Small intestine (tissue), 7 donors: Measurements from ENCODE around the gene OLFML3. TPM values are rescaled to one million over a fixed set of nuclear protein-coding genes. Genes with fewer than 3 reads are reported as not detected.

ENCODE experiments used
- DNase-seq, 2 donors: peaks; one replicate each; pipeline versions ENCODE4 v3.0.0 to v3.0.0-alpha.2; 2013
- FAIRE-seq: peaks from 2 replicates; lab custom pipeline; 2012; peaks lifted over from hg19 to GRCh38; lab: Jason Lieb, UNC
- H3K27ac ChIP-seq, 3 donors: one replicate each; pipeline ENCODE4 v1.5.1; 2013; ENCODE audit warnings: low read length in 2 of 3, mild to moderate bottlenecking in 2 of 3, control low read depth in 1 of 3, inconsistent platforms in 1 of 3, low read depth in 1 of 3, moderate library complexity in 1 of 3
- H3K27me3 ChIP-seq, 3 donors: one replicate each; pipeline ENCODE4 v1.6.1; 2013; ENCODE audit warnings: low read length in 3 of 3, inconsistent platforms in 1 of 3; ENCODE audit not compliant: control insufficient read depth in 3 of 3, insufficient read depth in 3 of 3
- H3K36me3 ChIP-seq, 3 donors: one replicate each; pipeline ENCODE4 v1.6.1; 2013; ENCODE audit warnings: low read length in 3 of 3, inconsistent platforms in 1 of 3, low read depth in 1 of 3, mild to moderate bottlenecking in 1 of 3, moderate library complexity in 1 of 3; ENCODE audit not compliant: control insufficient read depth in 3 of 3, insufficient read depth in 2 of 3
- H3K4me1 ChIP-seq, 3 donors: one replicate each; pipeline ENCODE4 v1.6.1; 2013; ENCODE audit warnings: low read length in 2 of 3, inconsistent platforms in 1 of 3, low read depth in 1 of 3, mild to moderate bottlenecking in 1 of 3, moderate library complexity in 1 of 3; ENCODE audit not compliant: control insufficient read depth in 3 of 3, insufficient read depth in 2 of 3
- H3K4me3 ChIP-seq, 3 donors: one replicate each; pipeline ENCODE4 v1.5.1; 2013; ENCODE audit warnings: low read length in 3 of 3, control low read depth in 1 of 3, inconsistent platforms in 1 of 3, low read depth in 1 of 3, mild to moderate bottlenecking in 1 of 3, moderate library complexity in 1 of 3
- H3K9me3 ChIP-seq, 2 donors: one replicate each; pipeline ENCODE4 v1.6.1; 2013; ENCODE audit warnings: low read depth in 1 of 2, low read length in 1 of 2; ENCODE audit not compliant: control insufficient read depth in 2 of 2, insufficient read depth in 1 of 2
- WGBS, 3 donors: extraction: QIAGEN DNeasy Blood & Tissue Kit; methylation state at CpG; one replicate each; pipeline ENCODE4 v1.1.7; 2013; 5-methylcytosine and 5-hydroxymethylcytosine counted together
- polyA plus RNA-seq, 4 donors: library from polyadenylated mRNA; stranded (reverse) in 3 of 4; unstranded in 1 of 4; fragments of 200-250 nt in 3 of 4; fragments of 120-200 nt in 1 of 4; gene quantifications; one replicate each; pipeline versions ENCODE4 v1.2.1 to v1.2.3, GENCODE V29; 2013
- donor health status: healthy with polysubstance abuse.
- donor health status: control.
- donor health status: control.
- donor health status: Bipolar disorder and iron deficiency.
- donor health status: healthy.

Gene OLFML3
- polyA plus RNA-seq, 4 donors: 2.2 to 34.1 (median 12.5) TPM

GRCh38 chr1:113980110-113980509 is 836 bp downstream of the OLFML3 start:
- FAIRE-seq (no peak), DNase-seq (peak in 1 of 2 donors; percentile 59)
- Histone ChIP-seq H3K27me3 (no peaks in the 10 kb centered on the region), H3K4me3 (peak overlapping the region in 1 of 3 donors; percentile 39), H3K9me3 (no peaks in the 10 kb centered on the region), H3K36me3 (peaks cover 0 to 11% (median 2%) of the 10 kb centered on the region in 3 donors), H3K4me1 (peaks cover 0 to 42% (median 2%) of the 10 kb centered on the region in 3 donors), H3K27ac (peak overlapping the region in 2 of 3 donors; percentile 24 to 83)
- WGBS, 3 donors: 54 to 74% (median 69%) methylated on average over 10 of the region's 10 CpGs

GRCh38 chr1:113981962-113982931 is 3.0 kb downstream of the OLFML3 start:
- H3K27ac ChIP-seq: peak overlapping the region in 2 of 3 donors; percentile 63 to 67
- H3K27me3 ChIP-seq: no peaks in the 10 kb centered on the region
- H3K36me3 ChIP-seq: peaks cover 0 to 10% (median 0%) of the 10 kb centered on the region in 3 donors
- peak overlapping the region in 1 of 3 donors; percentile 32 for H3K4me3 ChIP-seq
- 28 to 29% (median 29%) methylated on average over 18 of the region's 18 CpGs for WGBS, 3 donors
- H3K4me1 ChIP-seq: peaks cover 0 to 42% (median 2%) of the 10 kb centered on the region in 3 donors
- FAIRE-seq: no peak
- peaks cover 0 to 11% of the 10 kb centered on the region in 2 donors for H3K9me3 ChIP-seq
- DNase-seq: peak; percentile 21 to 65

GRCh38 chr1:113982949-113983348 is 3.7 kb downstream of the OLFML3 start:
- Histone ChIP-seq H3K4me1 (peaks cover 0 to 42% (median 2%) of the 10 kb centered on the region in 3 donors), H3K4me3 (peak overlapping the region in 1 of 3 donors; percentile 32), H3K9me3 (peaks cover 0 to 11% of the 10 kb centered on the region in 2 donors), H3K36me3 (peaks cover 0 to 10% (median 0%) of the 10 kb centered on the region in 3 donors), H3K27ac (peak overlapping the region in 2 of 3 donors; percentile 8 to 63), H3K27me3 (no peaks in the 10 kb centered on the region)
- no peak for FAIRE-seq
- WGBS, 3 donors: 58 to 72% (median 70%) methylated on average over 5 of the region's 5 CpGs
- DNase-seq: no peak

- Histone ChIP-seq H3K4me3 (peak overlapping the region in 1 of 3 donors; percentile 32), H3K27ac (peak overlapping the region in 2 of 3 donors; percentile 8 to 63), H3K27me3 (no peaks in the 10 kb centered on the region), H3K9me3 (peaks cover 0 to 11% of the 10 kb centered on the region in 2 donors), H3K36me3 (peaks cover 0 to 10% (median 0%) of the 10 kb centered on the region in 3 donors), H3K4me1 (peaks cover 0 to 40% (median 2%) of the 10 kb centered on the region in 3 donors)
- no peak for FAIRE-seq
- DNase-seq: no peak
- WGBS, 3 donors: 51 to 80% (median 78%) methylated on average over 8 of the region's 8 CpGs
Observed at GRCh38 chr1:113983391-113983790, 4.1 kb downstream of the OLFML3 start.

GRCh38 chr1:113983826-113984225 is 4.6 kb downstream of the OLFML3 start:
- no peak for FAIRE-seq
- peak overlapping the region in 2 of 3 donors; percentile 8 to 63 for H3K27ac ChIP-seq
- peaks cover 0 to 11% of the 10 kb centered on the region in 2 donors for H3K9me3 ChIP-seq
- no peaks in the 10 kb centered on the region for H3K27me3 ChIP-seq
- WGBS, 3 donors: 87 to 97% (median 92%) methylated on average over 7 of the region's 7 CpGs
- no peak overlapping the region for H3K4me3 ChIP-seq
- no peak for DNase-seq
- peaks cover 0 to 10% (median 0%) of the 10 kb centered on the region in 3 donors for H3K36me3 ChIP-seq
- H3K4me1 ChIP-seq: peaks cover 0 to 37% (median 2%) of the 10 kb centered on the region in 3 donors

- no peak for FAIRE-seq
- Histone ChIP-seq H3K27ac (peak overlapping the region in 1 of 3 donors; percentile 23), H3K27me3 (no peaks in the 10 kb centered on the region), H3K9me3 (peaks cover 0 to 11% of the 10 kb centered on the region in 2 donors), H3K4me3 (no peak overlapping the region), H3K4me1 (peaks cover 0 to 29% (median 2%) of the 10 kb centered on the region in 3 donors), H3K36me3 (peaks cover 0 to 10% (median 0%) of the 10 kb centered on the region in 3 donors)
- WGBS, 3 donors: 60 to 74% (median 74%) methylated on average over 4 of the region's 4 CpGs
- DNase-seq: no peak
Observed at GRCh38 chr1:113984710-113985109, 5.4 kb downstream of the OLFML3 start.

- 78 to 84% (median 79%) methylated on average over 6 of the region's 6 CpGs for WGBS, 3 donors
- peaks cover 0 to 11% of the 10 kb centered on the region in 2 donors for H3K9me3 ChIP-seq
- peaks cover 0 to 26% (median 2%) of the 10 kb centered on the region in 3 donors for H3K4me1 ChIP-seq
- DNase-seq (no peak), FAIRE-seq (no peak)
- no peak overlapping the region for H3K27ac ChIP-seq
- H3K27me3 ChIP-seq: no peaks in the 10 kb centered on the region
- no peak overlapping the region for H3K4me3 ChIP-seq
- H3K36me3 ChIP-seq: peaks cover 0 to 3% (median 0%) of the 10 kb centered on the region in 3 donors
Observed at GRCh38 chr1:113986802-113987201, 7.5 kb downstream of the OLFML3 start.

GRCh38 chr1:113987259-113987658 is 8.0 kb downstream of the OLFML3 start:
- Histone ChIP-seq H3K9me3 (peaks cover 0 to 11% of the 10 kb centered on the region in 2 donors), H3K4me3 (no peak overlapping the region), H3K36me3 (peaks cover 0 to 3% (median 0%) of the 10 kb centered on the region in 3 donors), H3K4me1 (peaks cover 0 to 22% (median 2%) of the 10 kb centered on the region in 3 donors), H3K27me3 (no peaks in the 10 kb centered on the region), H3K27ac (no peak overlapping the region)
- DNase-seq (no peak), FAIRE-seq (no peak)
- WGBS, 3 donors: 78 to 81% (median 79%) methylated on average over 5 of the region's 5 CpGs
